SH-SY5Y (cell line): ENCODE data around the gene ZNF324.

ENCODE experiments used
- GATA2 ChIP-seq: IDR thresholded peaks from 2 replicates; pipeline ENCODE4 v1.6.1; 2011; ENCODE audit warnings: mild to moderate bottlenecking, low read depth, low read length
- GATA3 ChIP-seq: IDR thresholded peaks from 2 replicates; pipeline ENCODE4 v1.6.1; 2011; ENCODE audit warnings: low read depth, mild to moderate bottlenecking, low read length, moderate library complexity

GRCh38 chr19:58473775-58474174 is 6.9 kb downstream of the ZNF324 start:
- TF ChIP-seq GATA2 (no peak), GATA3 (no peak)
